Mesenchymal stem cell (in vitro differentiated cells and primary cell): ENCODE results near the gene PLD3.

Experiments
- DNase-seq: peaks from one replicate; pipeline ENCODE4 v3.0.0-alpha.2; 2013
- H2AFZ ChIP-seq: one replicate; pipeline ENCODE4 v1.6.1; 2013; ENCODE audit warnings: low read depth, mild to moderate bottlenecking, control low read depth, inconsistent platforms, low read length, moderate library complexity
- H2AK5ac ChIP-seq: 2 replicates; pipeline ENCODE4 v1.6.1; 2013; ENCODE audit warnings: low read length, moderate library complexity, mild to moderate bottlenecking, inconsistent platforms; ENCODE audit not compliant: severe bottlenecking
- H2BK120ac ChIP-seq: one replicate; pipeline ENCODE4 v1.6.1; 2013; ENCODE audit warnings: low read depth, mild to moderate bottlenecking, inconsistent platforms, low read length, moderate library complexity
- H2BK12ac ChIP-seq, 2 experiments: one replicate each; pipeline ENCODE4 v1.6.1; 2013; ENCODE audit warnings: inconsistent platforms in 2 of 2, low read length in 2 of 2, mild to moderate bottlenecking in 2 of 2, moderate library complexity in 2 of 2, control low read depth in 1 of 2
- H2BK15ac ChIP-seq: one replicate; pipeline ENCODE4 v1.6.1; 2013; ENCODE audit warnings: mild to moderate bottlenecking, low read depth, inconsistent platforms; ENCODE audit not compliant: poor library complexity, severe bottlenecking
- H2BK5ac ChIP-seq: 2 replicates; pipeline ENCODE4 v1.6.1; 2013; ENCODE audit warnings: low read depth, mild to moderate bottlenecking, low read length, control low read depth, inconsistent platforms; ENCODE audit not compliant: poor library complexity, severe bottlenecking
- H3K14ac ChIP-seq, 2 experiments: one replicate each; pipeline ENCODE4 v1.6.1; 2013; ENCODE audit warnings: inconsistent platforms in 2 of 2, low read length in 2 of 2, control low read depth in 1 of 2, mild to moderate bottlenecking in 1 of 2, moderate library complexity in 1 of 2
- H3K18ac ChIP-seq, 2 experiments: one replicate each; pipeline ENCODE4 v1.6.1; 2013; ENCODE audit warnings: inconsistent platforms in 2 of 2, low read length in 2 of 2, control low read depth in 1 of 2, low read depth in 1 of 2, mild to moderate bottlenecking in 1 of 2
- H3K23ac ChIP-seq, 2 experiments: one replicate each; pipeline ENCODE4 v1.6.1; 2013; ENCODE audit warnings: inconsistent platforms in 2 of 2, low read length in 2 of 2, mild to moderate bottlenecking in 2 of 2, moderate library complexity in 2 of 2, control low read depth in 1 of 2
- H3K27ac ChIP-seq: 2 replicates; pipeline ENCODE4 v1.5.1; 2013; ENCODE audit warnings: mild to moderate bottlenecking, moderate library complexity, low read length, control low read depth, inconsistent platforms; ENCODE audit not compliant: poor library complexity, severe bottlenecking
- H3K27me3 ChIP-seq, 2 experiments: 2 replicates each; pipeline versions ENCODE4 v1.6.1 to v1.7.0; 2013; ENCODE audit warnings: low read length in 2 of 2, mild to moderate bottlenecking in 2 of 2, moderate library complexity in 2 of 2, control low read depth in 1 of 2, inconsistent platforms in 1 of 2; ENCODE audit not compliant: control insufficient read depth in 1 of 2, insufficient read depth in 1 of 2
- H3K36me3 ChIP-seq, 2 experiments: 2 replicates each; pipeline versions ENCODE4 v1.6.1 to v1.7.0; 2013; ENCODE audit warnings: low read length in 2 of 2, control low read depth in 1 of 2, inconsistent platforms in 1 of 2, low read depth in 1 of 2, mild to moderate bottlenecking in 1 of 2; ENCODE audit not compliant: insufficient read depth in 2 of 2, control insufficient read depth in 1 of 2
- H3K4ac ChIP-seq, 2 experiments: one replicate each; pipeline ENCODE4 v1.6.1; 2013; ENCODE audit warnings: inconsistent platforms in 2 of 2, low read length in 2 of 2, mild to moderate bottlenecking in 2 of 2, moderate library complexity in 2 of 2, control low read depth in 1 of 2, low read depth in 1 of 2
- H3K4me1 ChIP-seq: 2 replicates; pipeline ENCODE4 v1.6.1; 2013; ENCODE audit warnings: low read depth, low read length, control low read depth; ENCODE audit not compliant: control insufficient read depth, insufficient read depth
- H3K4me2 ChIP-seq: 2 replicates; pipeline ENCODE4 v1.6.1; 2013; ENCODE audit warnings: low read length, mild to moderate bottlenecking, inconsistent platforms; ENCODE audit not compliant: poor library complexity, severe bottlenecking
- H3K4me3 ChIP-seq, 2 experiments: 2 replicates each; pipeline versions ENCODE4 v1.5.1 to v1.7.0; 2013; ENCODE audit warnings: low read length in 2 of 2, mild to moderate bottlenecking in 2 of 2, control low read depth in 1 of 2, low read depth in 1 of 2; ENCODE audit not compliant: insufficient read depth in 1 of 2
- H3K79me1 ChIP-seq: replicated peaks from 2 replicates; pipeline ENCODE4 v1.6.1; 2013; ENCODE audit warnings: mild to moderate bottlenecking, control low read depth, low read length, inconsistent platforms; ENCODE audit not compliant: poor library complexity, severe bottlenecking
- H3K9ac ChIP-seq: 2 replicates; pipeline ENCODE4 v1.7.0; 2013; ENCODE audit warnings: mild to moderate bottlenecking, low read length, moderate library complexity
- H3K9me3 ChIP-seq: 2 replicates; pipeline ENCODE4 v1.7.0; 2013; ENCODE audit warnings: mild to moderate bottlenecking, low read length; ENCODE audit not compliant: control insufficient read depth
- H4K8ac ChIP-seq: one replicate; pipeline ENCODE4 v1.6.1; 2013; ENCODE audit warnings: inconsistent platforms, mild to moderate bottlenecking, low read length, moderate library complexity
- H4K91ac ChIP-seq: one replicate; pipeline ENCODE4 v1.6.1; 2013; ENCODE audit warnings: mild to moderate bottlenecking, low read length, inconsistent platforms
- WGBS: methylation state at CpG from one replicate; pipeline ENCODE4 v1.1.7; 2013; ENCODE audit warnings: mixed read lengths; 5-methylcytosine and 5-hydroxymethylcytosine counted together

Gene PLD3

GRCh38 chr19:40313229-40313983 is 35.1 kb upstream of the PLD3 start:
- no peak overlapping the region for H3K23ac ChIP-seq
- 96% methylated on average over 9 of the region's 9 CpGs for WGBS
- H3K9ac ChIP-seq: no peak overlapping the region

DNA sequence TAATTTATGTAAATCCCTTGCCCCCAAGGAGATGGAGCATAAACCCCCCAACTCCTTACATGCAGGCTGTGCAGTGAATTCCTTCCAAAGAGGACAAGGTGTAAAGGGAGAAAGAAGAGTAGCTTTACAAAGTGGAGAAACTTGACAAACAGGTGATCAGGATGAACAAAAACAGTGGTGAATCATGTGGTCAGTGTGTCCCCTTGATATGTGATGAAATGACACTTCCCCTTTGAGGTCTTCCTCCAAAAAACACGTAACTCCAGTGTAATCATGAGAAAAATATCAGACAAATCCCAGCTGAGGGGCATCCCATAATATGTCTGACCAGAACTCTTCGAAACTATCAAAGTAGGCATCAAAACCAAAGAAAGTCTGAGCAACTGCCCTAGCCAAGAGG is 33.8 kb upstream of the PLD3 start:
- H3K4me1 ChIP-seq: no peaks in the 10 kb centered on the region
- no peaks in the 10 kb centered on the region for H3K27me3 ChIP-seq
- 96% methylated on average over 2 of the region's 2 CpGs for WGBS
- H3K9me3 ChIP-seq: no peaks in the 10 kb centered on the region
- H2BK120ac ChIP-seq: no peak overlapping the region
- H2AFZ ChIP-seq: no peak overlapping the region
- no peak for DNase-seq
- H3K23ac ChIP-seq: no peak overlapping the region
- no peak overlapping the region for H2BK5ac ChIP-seq
- H3K14ac ChIP-seq: no peak overlapping the region
- H3K18ac ChIP-seq: no peak overlapping the region
- H3K27ac ChIP-seq: no peak overlapping the region
- no peak overlapping the region for H3K4me2 ChIP-seq
- no peak overlapping the region for H2BK15ac ChIP-seq
- peaks cover 20 to 29% of the 10 kb centered on the region in 2 experiments for H3K36me3 ChIP-seq
- no peak overlapping the region for H4K91ac ChIP-seq
- no peak overlapping the region for H3K4me3 ChIP-seq
- no peak overlapping the region for H3K9ac ChIP-seq
- no peak overlapping the region for H3K4ac ChIP-seq
- H2BK12ac ChIP-seq: no peak overlapping the region
- H4K8ac ChIP-seq: no peak overlapping the region
- no peak overlapping the region for H2AK5ac ChIP-seq
- peaks cover 3% of the 10 kb centered on the region for H3K79me1 ChIP-seq

More at GRCh38 chr19:40313229-40313983, 35.1 kb upstream of the PLD3 start:
- Histone ChIP-seq H3K4ac (no peak overlapping the region), H3K14ac (no peak overlapping the region), H3K4me2 (no peak overlapping the region), H2AFZ (no peak overlapping the region), H3K27me3 (no peaks in the 10 kb centered on the region), H2AK5ac (no peak overlapping the region), H3K79me1 (peaks cover 3% of the 10 kb centered on the region), H4K91ac (no peak overlapping the region), H2BK5ac (no peak overlapping the region), H2BK12ac (no peak overlapping the region), H3K18ac (no peak overlapping the region), H3K36me3 (peaks cover 16 to 22% of the 10 kb centered on the region in 2 experiments), H3K4me1 (no peaks in the 10 kb centered on the region), H4K8ac (no peak overlapping the region), H3K9me3 (no peaks in the 10 kb centered on the region), H3K27ac (no peak overlapping the region), H2BK120ac (no peak overlapping the region), H2BK15ac (no peak overlapping the region), H3K4me3 (no peak overlapping the region)
- DNase-seq: no peak

DNA sequence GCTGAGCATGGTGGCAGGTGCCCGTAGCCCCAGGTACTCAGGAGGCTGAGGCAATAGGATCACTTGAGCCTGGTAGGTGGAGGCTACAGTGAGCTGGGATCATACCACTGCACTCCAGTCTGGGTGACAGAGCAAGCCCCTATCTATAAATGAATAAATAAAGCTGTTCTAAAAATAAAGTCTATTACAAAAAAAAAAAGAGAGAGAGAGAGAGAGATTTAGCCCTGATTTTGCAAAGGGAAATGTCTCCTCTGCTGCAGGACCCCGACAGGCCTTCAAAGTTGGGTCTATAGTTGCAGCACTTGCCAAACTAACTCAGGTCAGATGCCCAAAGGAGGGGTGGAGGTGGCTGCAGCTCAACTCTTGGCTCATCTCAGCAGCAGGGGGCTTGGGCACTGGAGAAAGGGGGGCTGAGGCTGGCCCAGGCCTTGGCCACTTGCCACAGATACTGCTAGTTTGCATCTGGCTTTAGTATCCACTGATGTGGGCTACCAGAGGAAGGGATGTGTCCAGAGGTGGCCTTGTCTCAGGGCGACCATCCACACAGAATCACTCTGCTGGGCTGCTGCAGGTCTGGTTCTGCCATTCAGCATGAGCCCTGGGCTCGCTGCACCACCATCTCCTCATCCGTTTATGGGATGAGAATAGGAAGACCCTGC is 32.6 kb upstream of the PLD3 start:
- no peak for DNase-seq
- H3K4me2 ChIP-seq: no peak overlapping the region

DNA sequence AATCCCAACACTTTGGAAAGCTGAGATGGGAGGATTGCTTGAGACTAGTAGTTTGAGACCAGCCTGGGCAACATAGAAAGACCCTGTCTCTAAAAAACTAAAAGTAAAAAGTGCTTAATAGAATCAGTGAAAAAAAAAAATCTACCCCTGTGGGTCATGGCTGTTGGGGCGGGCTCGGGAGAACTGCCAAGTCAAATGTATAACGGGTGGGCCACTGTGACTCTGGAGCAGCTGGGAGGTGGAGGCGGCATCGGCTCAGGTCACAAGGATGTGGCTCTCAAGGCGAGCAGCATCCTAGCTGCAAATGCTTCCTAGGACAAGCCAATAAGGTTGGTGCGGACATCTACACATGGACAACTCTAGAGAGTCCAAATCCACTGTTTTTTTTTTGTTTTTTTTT is 31.2 kb upstream of the PLD3 start:
- no peak overlapping the region for H2BK5ac ChIP-seq
- 97% methylated on average over 7 of the region's 7 CpGs for WGBS

More for the DNA sequence above, 32.6 kb upstream of the PLD3 start:
- no peak overlapping the region for H3K4me3 ChIP-seq
- no peaks in the 10 kb centered on the region for H3K4me1 ChIP-seq
- no peak overlapping the region for H2BK5ac ChIP-seq
- H3K79me1 ChIP-seq: peaks cover 14% of the 10 kb centered on the region
- no peak overlapping the region for H2AK5ac ChIP-seq
- peaks cover 29 to 42% of the 10 kb centered on the region in 2 experiments for H3K36me3 ChIP-seq
- H3K9me3 ChIP-seq: no peaks in the 10 kb centered on the region
- no peak overlapping the region for H4K8ac ChIP-seq
- no peak overlapping the region for H3K18ac ChIP-seq
- H3K27ac ChIP-seq: no peak overlapping the region
- WGBS: 93% methylated on average over 5 of the region's 5 CpGs
- H2AFZ ChIP-seq: no peak overlapping the region
- no peak overlapping the region for H3K14ac ChIP-seq
- H3K9ac ChIP-seq: no peak overlapping the region
- H2BK15ac ChIP-seq: no peak overlapping the region
- no peak overlapping the region for H2BK12ac ChIP-seq
- no peak overlapping the region for H3K23ac ChIP-seq
- no peak overlapping the region for H4K91ac ChIP-seq
- no peaks in the 10 kb centered on the region for H3K27me3 ChIP-seq
- no peak overlapping the region for H3K4ac ChIP-seq
- no peak overlapping the region for H2BK120ac ChIP-seq

More for the DNA sequence above, 31.2 kb upstream of the PLD3 start:
- Histone ChIP-seq H2BK15ac (no peak overlapping the region), H3K9ac (no peak overlapping the region), H3K4me2 (no peak overlapping the region), H3K14ac (no peak overlapping the region), H2BK12ac (no peak overlapping the region), H3K27me3 (no peaks in the 10 kb centered on the region), H2AK5ac (no peak overlapping the region), H3K79me1 (peaks cover 28% of the 10 kb centered on the region), H2AFZ (no peak overlapping the region), H3K27ac (no peak overlapping the region), H4K8ac (no peak overlapping the region), H4K91ac (no peak overlapping the region), H3K18ac (no peak overlapping the region), H2BK120ac (no peak overlapping the region), H3K4ac (no peak overlapping the region), H3K4me3 (no peak overlapping the region), H3K23ac (no peak overlapping the region), H3K36me3 (peaks cover 43 to 56% of the 10 kb centered on the region in 2 experiments), H3K4me1 (peaks cover 5% of the 10 kb centered on the region), H3K9me3 (no peaks in the 10 kb centered on the region)
- DNase-seq: no peak
